Measurements from ENCODE around the gene DUSP10.

Gene DUSP10

GRCh38 chr1:221700948-221701347, 40.9 kb downstream of the DUSP10 start:
- no peak for ATAC-seq (replicated peaks; ENCODE audit: extremely low read depth, poor library complexity, severe bottlenecking)
- Mint-ChIP-seq H3K4me1 (peaks cover 21% of the 10 kb centered on the region), H3K27me3 (no peaks in the 10 kb centered on the region), H3K27ac (ENCODE audit: low read depth) (no peak overlapping the region), H3K4me3 (no peak overlapping the region), H3K9me3 (no peaks in the 10 kb centered on the region), H3K36me3 (ENCODE audit: insufficient read depth) (peaks cover 27% of the 10 kb centered on the region)
- DNase-seq (ENCODE audit: low spot score in 2 of 2), result no peak

GRCh38 chr1:221700536-221700935, 41.4 kb downstream of the DUSP10 start:
- Mint-ChIP-seq H3K9me3 (no peaks in the 10 kb centered on the region), H3K36me3 (ENCODE audit: insufficient read depth) (peaks cover 24% of the 10 kb centered on the region), H3K4me3 (no peak overlapping the region), H3K4me1 (peaks cover 21% of the 10 kb centered on the region), H3K27me3 (no peaks in the 10 kb centered on the region), H3K27ac (ENCODE audit: low read depth) (peak overlapping the region; percentile 30)
- no peak for ATAC-seq (replicated peaks; ENCODE audit: extremely low read depth, poor library complexity, severe bottlenecking)
- DNase-seq (ENCODE audit: low spot score in 2 of 2), result no peak

- no peaks in the 10 kb centered on the region for H3K27me3 Mint-ChIP-seq
- DNase-seq (ENCODE audit: low spot score in 2 of 2), result no peak
- H3K4me1 Mint-ChIP-seq, result peaks cover 21% of the 10 kb centered on the region
- no peak overlapping the region for H3K4me3 Mint-ChIP-seq
- H3K36me3 Mint-ChIP-seq (ENCODE audit: insufficient read depth), result peaks cover 20% of the 10 kb centered on the region
- peak overlapping the region; percentile 30 for H3K27ac Mint-ChIP-seq (ENCODE audit: low read depth)
- H3K9me3 Mint-ChIP-seq, result no peaks in the 10 kb centered on the region
- no peak for ATAC-seq (replicated peaks; ENCODE audit: extremely low read depth, poor library complexity, severe bottlenecking)
These were observed 41.8 kb downstream of the DUSP10 start for GRCh38 chr1:221699978-221700519.

DNA sequence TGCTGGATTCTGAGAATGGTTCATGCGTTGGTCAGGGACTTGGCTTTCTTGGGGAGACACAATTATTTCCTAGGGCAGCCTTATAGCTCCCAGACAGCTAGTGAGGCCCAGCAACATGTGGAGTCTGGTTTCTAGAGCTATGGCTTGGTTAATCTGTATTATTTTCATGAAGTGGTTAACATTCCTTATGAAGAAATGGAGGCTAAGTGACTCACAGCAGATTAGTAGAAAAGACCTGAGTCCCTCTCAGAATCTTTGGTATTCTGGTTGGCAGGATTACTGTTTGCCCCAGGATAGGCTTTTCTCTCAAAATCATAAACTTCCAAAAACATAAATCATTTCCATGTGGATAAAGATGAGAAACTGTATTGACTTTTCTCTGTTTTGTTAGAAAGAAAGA, 42.3 kb downstream of the DUSP10 start:
- H3K4me1 Mint-ChIP-seq, result peaks cover 21% of the 10 kb centered on the region
- H3K4me3 Mint-ChIP-seq, result no peak overlapping the region
- no peaks in the 10 kb centered on the region for H3K9me3 Mint-ChIP-seq
- no peaks in the 10 kb centered on the region for H3K27me3 Mint-ChIP-seq
- peak overlapping the region; percentile 30 for H3K27ac Mint-ChIP-seq (ENCODE audit: low read depth)
- H3K36me3 Mint-ChIP-seq (ENCODE audit: insufficient read depth), result peaks cover 16% of the 10 kb centered on the region
- DNase-seq (ENCODE audit: low spot score in 2 of 2) (no peak), ATAC-seq (replicated peaks; ENCODE audit: extremely low read depth, poor library complexity, severe bottlenecking) (no peak)

GRCh38 chr1:221698579-221699349, 43.1 kb downstream of the DUSP10 start:
- ATAC-seq (replicated peaks; ENCODE audit: extremely low read depth, poor library complexity, severe bottlenecking), result no peak
- no peak overlapping the region for H3K4me3 Mint-ChIP-seq
- peak overlapping the region; percentile 54 for H3K27ac Mint-ChIP-seq (ENCODE audit: low read depth)
- H3K9me3 Mint-ChIP-seq, result no peaks in the 10 kb centered on the region
- peaks cover 21% of the 10 kb centered on the region for H3K4me1 Mint-ChIP-seq
- H3K27me3 Mint-ChIP-seq, result no peaks in the 10 kb centered on the region
- DNase-seq (ENCODE audit: low spot score in 2 of 2), result no peak
- H3K36me3 Mint-ChIP-seq (ENCODE audit: insufficient read depth), result peaks cover 15% of the 10 kb centered on the region

DNA sequence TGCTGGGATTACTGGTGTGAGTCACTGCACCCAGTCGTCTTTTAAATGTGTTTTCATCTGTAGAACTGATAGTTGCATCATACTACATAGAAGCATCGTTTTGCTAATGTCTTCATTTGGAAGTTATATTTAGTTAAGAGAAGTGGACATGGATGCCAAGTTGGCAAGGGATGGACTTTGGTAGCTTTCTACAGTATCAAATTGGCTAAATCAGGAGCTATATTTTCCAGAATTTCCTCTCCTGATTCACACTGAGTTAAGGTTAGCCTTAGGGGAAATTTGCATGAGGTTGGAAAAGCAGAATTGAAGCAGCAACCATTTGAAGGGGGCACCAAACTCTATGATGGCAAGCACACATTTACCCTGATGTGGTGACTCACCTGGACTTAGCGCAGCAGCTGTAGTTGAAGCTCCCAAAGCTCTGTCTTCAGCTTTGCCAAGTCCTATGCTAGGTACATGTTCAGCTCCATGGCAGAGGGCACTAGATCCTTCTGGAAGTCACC, 43.9 kb downstream of the DUSP10 start:
- DNase-seq (ENCODE audit: low spot score in 2 of 2) (no peak), ATAC-seq (replicated peaks; ENCODE audit: extremely low read depth, poor library complexity, severe bottlenecking) (no peak)
- peaks cover 21% of the 10 kb centered on the region for H3K4me1 Mint-ChIP-seq
- H3K9me3 Mint-ChIP-seq, result no peaks in the 10 kb centered on the region
- peak overlapping the region; percentile 54 for H3K27ac Mint-ChIP-seq (ENCODE audit: low read depth)
- H3K4me3 Mint-ChIP-seq, result no peak overlapping the region
- H3K27me3 Mint-ChIP-seq, result no peaks in the 10 kb centered on the region
- H3K36me3 Mint-ChIP-seq (ENCODE audit: insufficient read depth), result peaks cover 15% of the 10 kb centered on the region

DNA sequence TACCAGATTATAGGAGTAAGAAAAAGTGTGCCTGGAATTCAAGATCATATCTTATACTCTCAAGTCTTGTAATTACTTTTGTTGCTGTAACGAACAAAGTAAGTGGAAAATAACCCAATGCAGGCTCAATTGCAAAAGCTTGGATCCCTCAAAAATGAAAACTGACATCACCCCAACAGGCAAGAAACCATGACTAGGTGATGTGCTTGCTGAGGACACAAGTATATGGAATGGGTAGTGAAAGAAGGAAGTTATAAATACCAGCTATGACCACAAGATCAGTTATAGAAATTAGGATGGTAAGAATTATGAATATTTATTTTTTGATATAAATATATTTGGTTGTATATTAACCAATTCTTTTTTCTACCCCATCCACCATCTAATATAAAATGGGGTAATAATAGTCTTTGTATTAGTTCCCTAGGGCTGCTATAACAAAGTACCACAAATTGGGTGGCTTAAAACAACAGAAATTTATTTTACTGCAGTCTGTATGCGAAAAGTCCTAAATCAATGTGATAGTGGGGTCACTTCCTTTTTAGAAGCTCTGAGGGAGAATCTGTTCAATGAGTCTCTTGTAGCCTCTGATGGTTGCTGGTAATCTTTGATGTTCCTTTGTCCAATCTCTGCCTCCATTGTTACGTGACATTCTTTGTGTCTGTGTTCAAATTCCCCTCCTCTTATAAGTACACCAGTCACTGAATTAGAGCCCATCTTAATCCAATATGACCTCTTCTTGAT, 45.0 kb downstream of the DUSP10 start:
- Mint-ChIP-seq H3K36me3 (ENCODE audit: insufficient read depth) (peaks cover 7% of the 10 kb centered on the region), H3K4me1 (peaks cover 21% of the 10 kb centered on the region), H3K9me3 (no peaks in the 10 kb centered on the region), H3K27ac (ENCODE audit: low read depth) (no peak overlapping the region), H3K4me3 (no peak overlapping the region), H3K27me3 (no peaks in the 10 kb centered on the region)
- DNase-seq (ENCODE audit: low spot score in 2 of 2) (no peak), ATAC-seq (replicated peaks; ENCODE audit: extremely low read depth, poor library complexity, severe bottlenecking) (no peak)

DNA sequence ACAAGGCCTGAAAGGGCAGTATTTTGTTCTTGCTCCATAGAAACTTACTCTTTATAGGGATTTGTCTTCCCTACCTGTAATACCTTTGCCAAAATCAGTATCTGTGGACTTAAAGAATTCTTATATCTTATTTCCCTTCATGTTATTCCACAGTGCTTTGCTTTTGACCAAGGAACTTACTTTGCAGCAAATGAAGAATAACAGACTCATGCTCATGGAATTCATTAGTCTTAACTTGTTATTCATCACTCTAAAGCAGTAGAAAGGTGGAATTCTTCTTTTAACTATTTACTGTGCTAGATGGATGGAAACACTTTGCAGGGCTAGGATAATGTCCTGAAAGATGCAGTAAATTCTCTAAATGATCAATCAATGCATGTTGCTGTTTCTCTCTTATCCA, 45.9 kb downstream of the DUSP10 start:
- ATAC-seq (replicated peaks; ENCODE audit: extremely low read depth, poor library complexity, severe bottlenecking), result no peak
- Mint-ChIP-seq H3K36me3 (ENCODE audit: insufficient read depth) (peaks cover 1% of the 10 kb centered on the region), H3K27me3 (no peaks in the 10 kb centered on the region), H3K4me3 (no peak overlapping the region), H3K4me1 (peaks cover 21% of the 10 kb centered on the region), H3K27ac (ENCODE audit: low read depth) (no peak overlapping the region), H3K9me3 (no peaks in the 10 kb centered on the region)
- no peak for DNase-seq (ENCODE audit: low spot score in 2 of 2)

- H3K9me3 Mint-ChIP-seq, result no peaks in the 10 kb centered on the region
- DNase-seq (ENCODE audit: low spot score in 2 of 2) (no peak), ATAC-seq (replicated peaks; ENCODE audit: extremely low read depth, poor library complexity, severe bottlenecking) (no peak)
- no peaks in the 10 kb centered on the region for H3K27me3 Mint-ChIP-seq
- no peak overlapping the region for H3K4me3 Mint-ChIP-seq
- peaks cover 1% of the 10 kb centered on the region for H3K36me3 Mint-ChIP-seq (ENCODE audit: insufficient read depth)
- H3K4me1 Mint-ChIP-seq, result peaks cover 21% of the 10 kb centered on the region
- no peak overlapping the region for H3K27ac Mint-ChIP-seq (ENCODE audit: low read depth)
These were observed 46.6 kb downstream of the DUSP10 start for GRCh38 chr1:221695301-221695700.

- no peak overlapping the region for H3K4me3 Mint-ChIP-seq
- no peaks in the 10 kb centered on the region for H3K9me3 Mint-ChIP-seq
- peaks cover 13% of the 10 kb centered on the region for H3K4me1 Mint-ChIP-seq
- DNase-seq (ENCODE audit: low spot score in 2 of 2) (no peak), ATAC-seq (replicated peaks; ENCODE audit: extremely low read depth, poor library complexity, severe bottlenecking) (no peak)
- H3K27me3 Mint-ChIP-seq, result no peaks in the 10 kb centered on the region
- no peak overlapping the region for H3K27ac Mint-ChIP-seq (ENCODE audit: low read depth)
- peaks cover under 1% of the 10 kb centered on the region for H3K36me3 Mint-ChIP-seq (ENCODE audit: insufficient read depth)
These were observed 47.8 kb downstream of the DUSP10 start for GRCh38 chr1:221694109-221694508.

GRCh38 chr1:221693087-221693486, 48.8 kb downstream of the DUSP10 start:
- no peak overlapping the region for H3K27ac Mint-ChIP-seq (ENCODE audit: low read depth)
- no peak for DNase-seq (ENCODE audit: low spot score in 2 of 2)
- no peaks in the 10 kb centered on the region for H3K9me3 Mint-ChIP-seq
- no peak for ATAC-seq (replicated peaks; ENCODE audit: extremely low read depth, poor library complexity, severe bottlenecking)
- no peak overlapping the region for H3K4me3 Mint-ChIP-seq
- peaks cover 2% of the 10 kb centered on the region for H3K36me3 Mint-ChIP-seq (ENCODE audit: insufficient read depth)
- peaks cover 9% of the 10 kb centered on the region for H3K4me1 Mint-ChIP-seq
- no peaks in the 10 kb centered on the region for H3K27me3 Mint-ChIP-seq

DNA sequence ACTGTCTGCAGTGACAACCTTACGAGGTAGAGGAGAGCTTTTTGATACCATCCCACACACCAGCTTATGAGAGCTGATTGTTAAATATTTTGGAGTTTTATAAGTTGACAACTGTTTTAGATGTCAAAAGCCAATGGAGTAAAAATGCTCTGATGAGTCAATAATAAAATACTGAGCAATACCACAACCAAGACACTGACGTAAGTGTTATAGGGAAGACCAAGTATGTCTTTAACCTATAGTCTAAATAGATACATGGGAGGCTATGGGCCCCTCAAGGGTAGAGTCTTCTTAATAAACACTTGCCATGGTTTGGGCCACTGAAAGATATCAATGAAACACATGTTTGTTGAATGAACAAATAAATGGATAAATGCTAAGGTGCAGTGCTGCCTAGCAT, 49.2 kb downstream of the DUSP10 start:
- ATAC-seq (replicated peaks; ENCODE audit: extremely low read depth, poor library complexity, severe bottlenecking) (no peak), DNase-seq (ENCODE audit: low spot score in 2 of 2) (no peak)
- Mint-ChIP-seq H3K27me3 (no peaks in the 10 kb centered on the region), H3K27ac (ENCODE audit: low read depth) (no peak overlapping the region), H3K4me3 (no peak overlapping the region), H3K4me1 (peaks cover 7% of the 10 kb centered on the region), H3K9me3 (no peaks in the 10 kb centered on the region), H3K36me3 (ENCODE audit: insufficient read depth) (peaks cover 2% of the 10 kb centered on the region)

- ATAC-seq (replicated peaks; ENCODE audit: extremely low read depth, poor library complexity, severe bottlenecking) (no peak), DNase-seq (ENCODE audit: low spot score in 2 of 2) (no peak)
- H3K27me3 Mint-ChIP-seq, result no peaks in the 10 kb centered on the region
- no peak overlapping the region for H3K27ac Mint-ChIP-seq (ENCODE audit: low read depth)
- H3K36me3 Mint-ChIP-seq (ENCODE audit: insufficient read depth), result peaks cover 2% of the 10 kb centered on the region
- H3K4me3 Mint-ChIP-seq, result no peak overlapping the region
- no peaks in the 10 kb centered on the region for H3K9me3 Mint-ChIP-seq
- peaks cover 7% of the 10 kb centered on the region for H3K4me1 Mint-ChIP-seq
These were observed 50.6 kb downstream of the DUSP10 start for GRCh38 chr1:221691261-221691660.
